ENCODE measurements around the gene JARID2.

- TF ChIP-seq CTCF (IDR thresholded peaks at IDR 0.05; ENCODE audit: control extremely low read depth in 1 of 3, insufficient read depth in 1 of 3, low read depth in 1 of 3, low read length in 3 of 3), result no peak
- no peak for TF ChIP-seq BCL11A (IDR thresholded peaks at IDR 0.05; ENCODE audit: low read depth in 2 of 2, low read length in 2 of 2)
- peak; percentile 66; the same call in 1 of the 2 replicates for TF ChIP-seq JUN (IDR thresholded peaks at IDR 0.05; ENCODE audit: low read depth, low read length)
- TF ChIP-seq POLR2AphosphoS5 (IDR thresholded peaks at IDR 0.05; ENCODE audit: low read depth, low read length), result no peak
- TF ChIP-seq POLR2A (IDR thresholded peaks at IDR 0.05; ENCODE audit: control extremely low read depth in 1 of 2, low read depth in 2 of 2, low read length in 2 of 2), result no peak
- TF ChIP-seq KDM5A (IDR thresholded peaks at IDR 0.05; ENCODE audit: low read length), result no peak
- TF ChIP-seq CEBPB (IDR thresholded peaks at IDR 0.05; ENCODE audit: low read depth, low read length), result no peak
- no peak for TF ChIP-seq CHD2 (IDR thresholded peaks at IDR 0.05; ENCODE audit: low read length)
- TF ChIP-seq EP300 (IDR thresholded peaks at IDR 0.05; ENCODE audit: borderline replicate concordance in 1 of 2, low read depth in 2 of 2, low read length in 2 of 2), result no peak
- TF ChIP-seq CHD1 (IDR thresholded peaks at IDR 0.05; ENCODE audit: low read depth, low read length), result no peak
- no peak for TF ChIP-seq ATF3 (IDR thresholded peaks at IDR 0.05; ENCODE audit: insufficient read depth, low read depth, low read length)
- no peak for TF ChIP-seq HDAC6 (IDR thresholded peaks at IDR 0.05; ENCODE audit: low read depth, low read length)
- no peak for TF ChIP-seq EGR1 (IDR thresholded peaks at IDR 0.05; ENCODE audit: borderline replicate concordance, low read depth, low read length)
- TF ChIP-seq ZNF274 (IDR thresholded peaks at IDR 0.05; ENCODE audit: borderline replicate concordance, extremely low read depth, low read length), result no peak
Observed at GRCh38 chr6:15207923-15208322, 37.9 kb upstream of the JARID2 start.
